CD4-positive, alpha-beta T cell treated with Interleukin-6 for 4 hours (primary cell): ENCODE results near the gene BPIFB3.
"Not testable (repeated sequence)": the region's sequence is repeated elsewhere in the genome, so short reads cannot be mapped to it uniquely, and the experiment has no call there.

Experiments used
- DNase-seq: peaks from one replicate; pipeline ENCODE4 v3.0.0-alpha.2; 2020; ENCODE audit warnings: mixed read lengths

BPIFB3 gene

GRCh38 chr20:33093582-33093981, 39.9 kb downstream of the BPIFB3 start:
- no peak for DNase-seq

GRCh38 chr20:33095249-33095648, 41.5 kb downstream of the BPIFB3 start:
- no peak for DNase-seq

DNA sequence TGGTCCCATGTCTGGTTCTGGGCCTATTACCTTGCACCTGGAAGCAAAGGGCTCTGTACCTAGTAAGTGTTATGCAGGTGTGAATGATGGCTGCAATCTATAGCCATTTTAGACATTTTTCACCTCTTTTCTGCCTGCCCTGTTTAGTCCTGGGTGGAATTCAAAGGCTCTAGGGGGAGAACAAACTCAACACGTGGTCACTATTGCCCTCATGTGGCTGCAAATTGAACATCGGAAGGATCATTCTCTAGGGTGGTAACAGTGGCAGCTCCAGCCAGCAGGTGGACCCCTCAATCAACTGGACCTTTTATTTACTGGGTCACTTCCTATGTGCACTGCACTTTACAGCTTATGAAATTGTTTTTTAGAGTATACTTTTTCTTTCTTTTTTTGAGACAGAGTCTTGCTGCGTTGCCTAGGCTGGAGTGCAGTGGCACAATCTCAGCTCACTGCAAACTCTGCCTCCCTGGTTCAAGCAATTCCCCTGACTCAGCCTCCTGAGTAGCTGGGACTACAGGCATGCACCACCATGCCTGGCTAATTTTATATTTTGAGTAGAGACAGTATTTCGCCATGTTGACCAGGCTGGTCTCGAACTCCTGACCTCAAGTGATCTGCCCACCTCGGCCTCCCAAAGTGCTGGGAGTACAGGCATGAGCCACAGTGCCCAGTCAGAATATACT, 42.3 kb downstream of the BPIFB3 start:
- peak; percentile 48 for DNase-seq

- DNase-seq, result no peak
Measured at GRCh38 chr20:33097001-33097400, 43.3 kb downstream of the BPIFB3 start.

- DNase-seq, result no peak
Measured at GRCh38 chr20:33099843-33100538, 46.3 kb downstream of the BPIFB3 start.

DNA sequence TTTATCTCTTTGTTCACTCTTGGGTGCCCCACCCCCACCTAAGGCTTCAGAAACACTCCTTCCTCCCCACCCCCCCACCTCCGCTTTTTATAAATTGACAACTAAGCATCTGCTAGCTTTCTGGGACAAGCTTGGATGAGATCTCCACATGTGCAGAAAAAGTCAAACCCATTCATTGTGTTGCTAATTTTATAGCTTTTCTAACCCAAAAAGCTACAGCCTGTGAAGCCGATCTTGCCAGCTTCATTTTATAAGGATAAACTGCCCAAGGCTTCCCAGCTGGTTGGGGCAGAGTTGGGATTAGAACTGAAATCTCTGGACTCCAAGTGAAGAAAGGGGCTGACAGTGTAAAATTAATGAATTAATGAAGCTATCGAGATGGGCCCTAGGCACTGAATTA, 49.9 kb downstream of the BPIFB3 start:
- no peak for DNase-seq

DNA sequence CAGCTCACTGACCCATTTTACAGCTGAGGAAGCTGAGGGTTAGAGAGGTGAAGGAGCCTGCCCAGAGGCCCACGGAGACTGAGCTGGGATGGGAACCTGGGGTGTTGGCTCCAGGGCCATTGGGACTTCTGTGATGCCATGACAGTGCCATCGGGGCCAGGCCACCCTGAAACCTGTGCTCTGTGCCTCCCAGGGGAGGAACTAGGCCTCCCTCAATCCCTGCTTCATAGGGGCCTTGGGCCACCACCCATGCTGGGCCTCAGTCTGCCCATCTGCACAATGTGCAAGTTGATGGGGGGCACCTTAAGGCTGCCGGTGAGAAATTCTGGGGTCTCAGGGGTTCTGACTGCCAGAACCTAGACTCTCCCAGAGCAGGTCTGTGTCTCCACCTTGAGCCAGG, 50.6 kb downstream of the BPIFB3 start:
- no peak for DNase-seq

DNA sequence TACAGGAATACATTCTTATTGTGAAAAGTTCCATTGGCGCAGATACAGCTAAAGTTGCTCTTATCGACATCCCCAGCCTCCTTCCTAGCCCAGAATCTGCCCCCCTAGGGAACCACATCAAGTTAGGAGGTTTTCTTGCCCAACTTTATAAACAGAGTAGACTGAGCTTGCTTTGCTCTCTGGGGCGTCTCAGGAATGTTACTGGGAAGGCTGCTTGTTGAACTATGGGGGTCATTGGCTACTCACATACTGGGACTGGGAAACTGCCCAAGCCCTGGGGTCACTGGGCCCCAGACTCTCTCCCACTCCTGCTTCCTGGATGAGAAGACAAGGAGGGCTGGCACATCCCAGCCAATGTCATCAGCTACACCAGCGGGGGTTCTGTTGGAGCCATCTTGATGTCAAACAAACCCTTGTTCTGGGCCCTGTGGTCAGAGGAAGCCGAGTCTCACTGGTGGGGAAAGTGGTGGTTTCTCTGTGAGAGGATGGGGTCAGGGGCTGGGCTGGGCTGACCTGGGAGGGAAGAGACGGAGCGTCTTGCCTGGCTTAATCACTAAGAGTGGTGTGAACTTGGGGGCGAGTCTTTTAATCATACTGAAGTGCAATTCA, 51.7 kb downstream of the BPIFB3 start:
- DNase-seq, result no peak

GRCh38 chr20:33106058-33106620, 52.4 kb downstream of the BPIFB3 start:
- not testable (repeated sequence) for DNase-seq

GRCh38 chr20:33108661-33109060, 55.0 kb downstream of the BPIFB3 start:
- DNase-seq, result no peak

- DNase-seq, result no peak
Measured at GRCh38 chr20:33110147-33110825, 56.6 kb downstream of the BPIFB3 start.

DNA sequence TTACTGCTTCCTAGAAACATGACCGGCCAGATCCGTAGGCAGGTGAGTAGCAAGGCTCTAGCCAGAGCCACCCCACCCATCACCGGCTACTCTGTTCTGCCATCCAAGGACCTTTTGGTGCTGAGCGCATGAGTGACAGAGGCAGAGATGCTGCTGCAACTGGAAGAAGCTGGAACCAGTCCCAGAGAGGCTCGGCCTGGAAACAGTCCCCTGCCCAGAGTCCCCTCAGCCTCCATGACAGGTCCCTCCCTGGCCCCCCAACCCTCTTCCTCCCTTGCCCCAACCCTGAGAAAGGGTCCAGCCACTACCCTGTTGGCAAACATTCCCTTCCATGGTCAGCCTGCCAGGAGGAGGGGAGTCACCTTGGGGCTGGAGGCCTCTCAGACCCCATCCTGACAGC, 57.6 kb downstream of the BPIFB3 start:
- no peak for DNase-seq

GRCh38 chr20:33112547-33113386, 59.1 kb downstream of the BPIFB3 start:
- no peak for DNase-seq

DNA sequence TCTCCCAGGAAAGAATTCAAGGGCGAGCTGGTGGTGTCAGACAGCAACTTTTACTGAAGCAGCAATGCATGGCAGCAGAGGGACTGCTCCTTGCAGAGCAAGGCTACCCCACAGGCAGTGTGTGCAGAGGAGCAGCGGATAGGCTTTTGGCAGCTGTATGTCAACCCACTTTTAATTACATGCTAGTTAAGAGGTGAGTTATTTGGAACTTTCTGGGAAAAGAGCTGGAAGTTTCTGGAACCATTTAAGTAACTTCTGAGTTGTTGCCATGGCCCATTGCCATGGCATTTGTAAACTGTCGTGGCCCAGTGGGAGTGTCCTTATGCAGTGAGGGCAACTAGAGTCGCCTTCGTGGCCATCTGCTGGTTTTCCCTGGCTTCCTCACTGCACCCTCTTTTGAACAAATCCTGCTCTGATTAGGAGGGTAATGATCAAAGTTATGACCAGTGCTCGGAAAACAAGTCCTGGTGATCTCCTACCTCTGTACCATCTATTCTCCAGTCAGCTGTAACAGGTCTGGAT, 59.7 kb downstream of the BPIFB3 start:
- DNase-seq, result no peak

DNA sequence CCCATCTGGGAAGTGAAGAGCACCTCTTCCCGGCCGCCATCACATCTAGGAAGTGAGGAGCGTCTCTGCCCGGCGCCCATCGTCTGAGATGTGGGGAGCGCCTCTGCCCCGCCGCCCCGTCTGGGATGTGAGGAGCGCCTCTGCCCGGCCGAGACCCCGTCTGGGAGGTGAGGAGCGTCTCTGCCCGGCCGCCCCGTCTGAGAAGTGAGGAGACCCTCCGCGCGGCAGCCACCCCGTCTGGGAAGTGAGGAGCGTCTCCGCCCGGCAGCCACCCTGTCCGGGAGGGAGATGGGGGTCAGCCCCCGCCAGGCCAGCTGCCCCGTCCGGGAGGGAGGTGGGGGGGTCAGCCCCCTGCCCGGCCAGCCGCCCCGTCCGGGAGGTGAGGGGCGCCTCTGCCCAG, 61.8 kb downstream of the BPIFB3 start:
- DNase-seq, result not testable (repeated sequence)

GRCh38 chr20:33119725-33120720, 66.3 kb downstream of the BPIFB3 start:
- DNase-seq, result no peak

DNA sequence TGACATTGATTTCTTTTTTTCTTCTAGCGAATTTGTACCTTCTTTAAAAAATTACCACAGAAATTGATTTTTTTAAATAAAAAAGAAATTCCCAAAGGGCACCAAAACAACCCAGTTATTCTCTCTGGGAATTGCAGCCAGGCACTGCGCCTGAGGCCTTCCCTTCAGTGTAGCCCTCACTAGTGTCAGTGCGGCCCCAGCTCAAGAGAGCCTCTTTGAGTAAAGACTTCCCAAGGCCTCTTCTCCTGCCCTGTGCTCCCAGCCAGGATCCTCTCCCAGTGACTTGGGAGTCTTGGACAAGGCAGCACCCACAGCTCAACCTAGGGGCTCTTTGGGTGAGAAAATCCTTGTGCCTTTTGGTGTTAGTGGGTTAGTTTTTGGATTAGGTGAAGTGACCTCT, 67.2 kb downstream of the BPIFB3 start:
- no peak for DNase-seq

DNA sequence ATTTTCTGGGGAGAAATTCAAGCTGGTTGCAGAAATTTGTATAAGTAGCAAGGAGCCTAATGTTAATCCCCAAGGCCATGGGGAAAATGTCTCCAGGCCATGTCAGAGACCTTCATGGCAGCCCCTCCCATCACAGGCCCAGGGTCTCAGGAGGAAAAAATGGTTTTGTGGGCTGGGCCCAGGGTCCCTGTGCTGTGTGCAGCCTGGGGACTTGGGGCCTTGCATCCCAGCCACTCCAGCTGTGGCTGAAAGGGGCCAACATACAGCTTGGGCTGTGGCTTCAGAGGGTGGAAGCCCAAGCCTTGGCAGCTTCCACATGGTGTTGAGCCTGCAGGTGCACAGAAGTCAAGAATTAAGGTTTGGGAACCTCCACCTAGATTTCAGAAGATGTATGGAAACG, 68.6 kb downstream of the BPIFB3 start:
- DNase-seq, result not testable (repeated sequence)
